GM19193 (cell line): ENCODE results near the gene SLC24A3.

ENCODE experiments used
- POLR2A ChIP-seq: IDR thresholded peaks from 4 replicates; pipeline ENCODE4 v1.6.1; 2011; ENCODE audit not compliant: insufficient read depth, insufficient read length; ENCODE audit errors: extremely low read depth

SLC24A3 gene

GRCh38 chr20:19253916-19254820, 41.7 kb downstream of the SLC24A3 start:
- TF ChIP-seq POLR2A, result no peak

DNA sequence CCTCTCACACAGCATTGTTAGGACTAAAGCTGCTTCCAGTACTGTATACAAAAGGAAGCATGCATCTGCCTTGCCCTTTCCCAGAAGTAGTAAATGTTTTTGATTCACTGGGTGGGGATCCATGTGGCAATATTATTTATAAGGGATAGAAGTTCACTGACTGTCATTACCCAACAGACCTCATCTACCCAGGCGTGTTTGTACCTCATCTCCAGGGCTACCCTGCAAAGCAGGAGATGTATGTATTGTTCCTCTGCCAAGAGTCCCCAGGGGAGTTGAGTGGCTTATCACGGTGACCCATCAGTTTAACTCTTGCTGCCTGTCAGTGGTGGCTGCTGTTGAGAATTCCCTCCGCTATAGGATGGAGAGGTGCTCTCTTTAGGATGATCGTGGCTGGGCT, 42.5 kb downstream of the SLC24A3 start:
- no peak for TF ChIP-seq POLR2A

GRCh38 chr20:19256085-19256484, 43.6 kb downstream of the SLC24A3 start:
- no peak for TF ChIP-seq POLR2A

GRCh38 chr20:19256906-19257595, 44.6 kb downstream of the SLC24A3 start:
- TF ChIP-seq POLR2A, result no peak

DNA sequence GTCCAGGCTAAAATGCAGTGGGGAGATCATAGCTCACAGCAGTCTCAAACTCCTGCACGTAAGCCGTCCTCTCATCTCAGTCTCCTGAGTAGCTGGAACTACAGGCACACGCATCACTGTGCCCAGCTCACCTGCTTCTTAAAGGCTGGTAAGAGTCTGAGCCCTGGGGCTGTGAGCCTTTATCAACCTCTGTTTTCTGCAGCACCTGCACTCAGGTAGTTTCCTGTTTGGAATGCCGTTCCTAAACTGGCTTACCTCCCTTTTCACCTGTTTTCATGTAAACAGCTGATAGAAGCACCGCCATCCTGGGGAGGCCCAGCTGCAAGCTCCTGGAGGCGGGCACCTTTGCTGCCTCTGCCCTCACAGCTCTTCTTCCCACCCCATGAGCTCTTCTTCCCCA, 45.4 kb downstream of the SLC24A3 start:
- no peak for TF ChIP-seq POLR2A

- no peak for TF ChIP-seq POLR2A
These were observed 46.7 kb downstream of the SLC24A3 start for GRCh38 chr20:19259141-19259591.

DNA sequence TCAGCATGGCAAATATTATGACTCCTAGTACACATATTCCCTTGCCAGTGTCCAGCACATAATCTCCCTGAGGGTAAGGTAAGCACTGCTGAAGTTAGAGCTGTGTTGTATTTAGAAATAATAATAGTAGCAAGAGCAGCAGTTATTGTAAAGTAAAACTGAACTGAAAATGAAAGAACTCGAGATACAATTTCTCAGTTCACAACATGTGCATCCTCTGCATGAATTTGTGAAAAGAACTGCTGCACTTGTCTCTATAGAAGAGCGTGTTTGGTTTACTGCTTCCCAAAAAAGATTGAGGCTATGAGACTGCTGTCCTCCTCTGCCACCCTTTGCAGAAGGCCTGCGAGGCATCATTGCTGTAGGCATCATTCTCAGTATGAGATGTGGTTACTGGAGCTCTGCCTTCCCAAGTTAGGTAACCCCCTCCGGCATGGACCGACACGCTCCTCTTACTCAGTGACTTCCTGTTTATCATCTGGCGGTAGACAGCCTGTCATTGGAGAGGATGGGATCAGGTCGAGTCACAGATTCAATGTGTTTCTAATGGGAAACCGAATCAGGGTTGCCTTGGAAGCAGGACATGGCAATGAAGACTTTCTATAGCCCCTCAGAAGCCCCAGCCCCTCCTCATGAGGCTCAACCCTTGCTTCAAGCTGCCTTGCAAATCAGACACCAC, 48.1 kb downstream of the SLC24A3 start:
- no peak for TF ChIP-seq POLR2A

DNA sequence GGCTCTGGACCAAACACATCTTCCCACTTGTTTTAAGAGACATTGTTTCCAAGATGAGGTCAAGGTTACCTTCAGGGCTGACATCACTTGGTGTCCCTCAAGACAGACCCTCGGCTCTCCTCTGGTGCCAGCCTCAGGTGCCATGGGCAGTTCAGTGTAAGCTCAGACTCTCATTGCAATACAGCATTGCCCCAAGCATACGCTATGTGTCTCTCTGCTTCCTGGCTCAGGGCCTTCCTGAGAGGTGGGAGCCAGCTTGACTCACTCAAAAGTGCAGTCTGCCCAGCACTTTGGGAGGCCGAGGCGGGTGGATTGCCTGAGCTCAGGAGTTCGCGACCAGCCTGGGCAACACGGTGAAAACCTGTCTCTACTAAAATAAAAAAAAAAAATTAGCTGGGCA, 51.7 kb downstream of the SLC24A3 start:
- TF ChIP-seq POLR2A, result no peak

DNA sequence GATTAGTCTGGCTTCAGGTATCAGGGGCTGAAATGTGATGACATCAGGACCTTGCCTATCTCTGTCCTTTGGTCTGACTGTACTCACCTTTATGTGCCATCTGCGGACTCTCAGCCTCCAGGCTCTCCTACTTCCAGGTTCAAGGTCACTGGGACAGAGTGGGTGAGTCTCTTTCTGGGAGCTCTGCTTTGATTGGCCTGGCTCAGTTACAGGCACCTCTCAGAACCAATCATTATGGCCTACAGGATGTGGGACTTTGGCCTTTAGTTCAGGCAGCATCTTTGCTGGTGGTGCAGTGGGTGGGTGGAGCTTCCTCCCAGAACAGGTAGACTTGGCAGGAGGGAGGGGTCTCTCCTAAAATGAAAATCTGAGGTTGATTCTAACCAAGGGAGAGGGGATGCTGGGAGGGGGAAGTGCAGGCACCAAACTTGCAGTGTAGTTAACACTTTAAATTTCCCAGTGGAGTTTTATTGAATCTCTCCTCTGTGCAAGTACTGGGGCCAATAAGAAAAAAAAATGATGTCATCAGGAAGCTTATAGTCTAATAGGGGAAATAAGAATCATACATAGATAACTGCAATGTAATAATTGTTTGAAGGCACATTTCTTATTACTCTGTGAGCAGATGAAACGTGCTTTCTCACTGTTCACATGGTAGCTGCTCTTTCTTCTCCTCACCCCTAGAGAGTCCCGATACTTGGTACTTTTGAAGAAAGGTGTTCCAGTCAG, 53.4 kb downstream of the SLC24A3 start:
- TF ChIP-seq POLR2A, result no peak

DNA sequence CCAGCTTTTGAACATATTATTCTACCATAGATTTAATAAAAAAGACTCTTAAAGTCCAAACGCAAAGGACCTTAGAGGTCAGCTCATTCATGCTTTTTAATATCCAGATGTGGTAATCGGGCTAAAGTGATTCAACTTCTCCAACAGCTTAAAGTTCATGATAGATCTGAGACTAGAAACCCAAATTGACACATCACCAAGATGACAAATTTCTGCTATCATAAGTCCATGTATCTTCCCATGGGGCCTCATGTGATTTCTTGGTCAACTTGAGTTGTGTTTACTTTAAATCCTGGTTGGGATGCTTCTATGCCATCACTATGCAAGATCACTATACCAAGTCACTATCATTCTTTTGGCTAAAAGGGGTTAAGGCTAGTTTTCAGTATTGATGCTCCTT, 56.0 kb downstream of the SLC24A3 start:
- TF ChIP-seq POLR2A, result no peak

GRCh38 chr20:19269737-19270340, 57.4 kb downstream of the SLC24A3 start:
- TF ChIP-seq POLR2A, result no peak

DNA sequence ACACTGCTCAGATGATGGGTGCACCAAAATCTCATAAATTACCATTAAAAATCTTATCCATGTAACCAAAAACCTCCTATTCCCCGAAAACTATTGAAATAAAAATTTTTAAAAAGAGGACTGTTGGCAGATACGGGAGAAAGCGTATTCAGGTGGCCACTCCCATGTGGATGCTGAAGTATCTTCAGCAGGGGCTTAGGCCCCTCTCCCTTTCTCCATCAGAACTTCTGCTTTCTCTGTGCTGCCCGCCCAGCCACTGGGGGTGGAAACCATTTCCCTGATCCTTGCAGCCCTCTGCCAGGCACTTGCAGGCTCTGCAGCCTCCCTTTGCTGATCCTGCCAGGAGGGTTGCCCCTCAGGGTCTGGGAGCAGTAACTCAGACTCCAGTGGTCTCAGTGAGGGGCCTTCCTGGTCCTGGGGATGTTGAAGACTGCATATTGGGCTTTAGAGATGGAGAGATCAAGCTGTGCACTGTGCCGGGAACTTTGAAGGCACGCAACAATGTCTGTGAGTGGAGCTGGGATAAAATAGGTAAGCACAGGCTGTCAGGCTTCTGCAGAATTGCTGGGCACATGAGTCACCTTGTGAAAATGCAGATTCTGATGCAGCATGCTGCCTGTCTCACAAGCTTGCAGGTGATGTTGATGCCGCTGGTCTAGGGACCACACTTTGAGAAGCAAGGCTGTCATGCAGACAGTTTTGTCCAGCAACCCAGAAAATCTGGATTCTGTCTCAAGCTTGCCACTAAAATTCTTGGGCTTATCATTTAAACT, 59.6 kb downstream of the SLC24A3 start:
- no peak for TF ChIP-seq POLR2A

DNA sequence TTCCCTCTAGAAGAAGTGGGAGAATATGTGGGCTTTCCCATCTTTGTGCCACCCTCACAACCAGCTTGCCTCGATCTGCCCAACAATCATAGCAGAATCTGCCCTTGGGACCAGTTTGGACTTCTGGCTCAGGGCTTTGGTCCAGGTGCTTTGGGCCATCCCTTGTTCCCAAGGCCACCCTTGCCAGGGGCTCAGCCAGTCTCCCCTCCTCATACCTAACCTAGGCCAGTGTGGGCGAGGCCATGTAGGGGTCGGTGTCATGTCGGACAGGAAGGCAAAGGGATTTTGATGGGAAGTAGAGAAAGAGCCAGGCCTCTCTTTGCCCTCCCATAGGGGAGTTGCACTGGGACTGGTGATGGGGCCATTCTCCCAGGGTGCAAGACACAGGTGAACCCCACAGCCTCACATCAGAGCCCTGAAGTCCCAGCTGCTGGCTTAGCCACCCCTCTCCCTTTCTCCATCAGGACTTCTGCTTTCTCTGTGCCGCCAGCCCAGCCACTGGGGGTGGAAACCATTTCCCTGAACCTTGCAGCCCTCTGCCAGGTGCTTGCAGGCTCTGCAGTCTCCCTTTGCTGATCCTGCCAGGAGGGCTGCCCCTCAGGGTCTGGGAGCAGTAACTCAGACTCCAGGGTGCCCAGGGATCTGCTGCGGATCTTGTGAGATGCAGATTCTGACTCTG, 60.7 kb downstream of the SLC24A3 start:
- TF ChIP-seq POLR2A, result no peak
